RPMI7951 (cell line): ENCODE results near the gene MFSD12. TPM values are rescaled to one million over a fixed set of nuclear protein-coding genes. Genes with fewer than 3 reads are reported as not detected.

ENCODE experiments used
- DNase-seq: peaks from one replicate; pipeline ENCODE4 v3.0.0-alpha.2; 2012; ENCODE audit warnings: low read depth
- total RNA-seq: library from RNA; depleted of rRNA; stranded (reverse); fragments of >200 nt; shearing (Covaris generic); gene quantifications from 2 replicates; pipeline ENCODE4 v1.2.3, GENCODE V29; 2014

Gene MFSD12
- total RNA-seq, 1 experiment from 2014 or later = 205 TPM

GRCh38 chr19:3556978-3557460 lies 367 bp downstream of the MFSD12 start:
- DNase-seq = peak; percentile 61

DNA sequence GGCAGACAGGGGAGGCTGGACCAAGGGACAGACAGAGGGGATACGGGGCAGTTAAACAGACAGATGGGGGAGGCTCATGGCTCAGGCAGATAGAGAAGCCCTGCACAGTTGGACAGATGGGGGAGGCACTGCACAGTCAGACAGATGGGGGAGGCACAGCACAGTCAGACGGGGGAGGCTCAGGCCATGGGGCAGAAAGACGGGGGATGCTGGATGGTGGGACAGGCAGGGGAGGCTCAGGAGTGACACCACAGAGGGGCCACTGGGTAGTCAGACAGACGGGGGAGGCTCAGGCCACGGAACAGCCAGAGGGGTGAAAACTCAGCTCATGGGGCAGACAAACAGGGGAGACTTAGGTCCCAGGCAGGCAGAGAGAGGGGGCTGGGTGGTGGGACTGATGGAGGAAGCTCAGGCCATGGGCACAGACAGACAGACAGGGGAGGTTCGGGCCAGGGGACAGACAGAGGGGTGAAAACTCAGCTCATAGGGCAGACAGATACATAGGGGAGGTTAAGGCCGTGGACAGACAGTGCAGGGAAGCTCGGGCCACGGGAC lies 886 bp downstream of the MFSD12 start:
- DNase-seq = no peak

DNA sequence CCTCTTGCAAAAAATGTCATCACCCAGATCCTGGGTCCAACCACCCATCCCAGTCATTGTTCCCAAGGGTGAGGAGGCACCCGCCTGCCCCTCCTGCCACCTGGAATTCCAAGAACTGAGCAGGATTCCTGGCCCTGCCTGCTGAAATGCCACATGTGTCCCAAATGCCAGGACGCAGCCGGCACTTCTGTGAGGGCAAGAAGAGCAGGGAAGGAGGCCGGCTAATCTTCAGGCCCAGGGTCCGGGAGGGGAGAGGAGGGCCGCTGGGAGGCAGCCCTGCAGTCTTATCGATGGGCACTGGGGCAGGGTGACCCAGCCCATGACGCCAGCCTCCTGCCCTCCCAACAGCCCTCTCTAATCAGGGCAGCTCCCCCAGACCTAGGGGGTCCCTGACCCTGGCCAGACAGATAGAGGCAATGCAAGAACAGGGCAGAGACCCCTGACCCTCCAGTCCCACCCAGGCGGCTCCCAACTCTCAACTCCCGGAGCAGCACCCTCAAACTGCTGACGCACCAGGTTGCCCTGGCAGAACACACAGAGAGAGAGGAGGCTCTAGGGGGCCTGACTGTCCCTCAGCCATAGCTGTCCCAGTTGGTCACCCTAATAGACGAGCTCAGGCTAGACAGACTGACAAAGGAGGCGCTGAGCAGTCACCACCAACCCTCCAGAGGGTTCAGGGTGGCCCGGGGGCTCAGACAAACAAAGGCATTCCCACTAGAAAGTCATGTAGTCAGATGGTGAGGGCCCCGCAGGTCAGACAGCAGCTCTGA lies 1.5 kb downstream of the MFSD12 start:
- DNase-seq = no peak

DNA sequence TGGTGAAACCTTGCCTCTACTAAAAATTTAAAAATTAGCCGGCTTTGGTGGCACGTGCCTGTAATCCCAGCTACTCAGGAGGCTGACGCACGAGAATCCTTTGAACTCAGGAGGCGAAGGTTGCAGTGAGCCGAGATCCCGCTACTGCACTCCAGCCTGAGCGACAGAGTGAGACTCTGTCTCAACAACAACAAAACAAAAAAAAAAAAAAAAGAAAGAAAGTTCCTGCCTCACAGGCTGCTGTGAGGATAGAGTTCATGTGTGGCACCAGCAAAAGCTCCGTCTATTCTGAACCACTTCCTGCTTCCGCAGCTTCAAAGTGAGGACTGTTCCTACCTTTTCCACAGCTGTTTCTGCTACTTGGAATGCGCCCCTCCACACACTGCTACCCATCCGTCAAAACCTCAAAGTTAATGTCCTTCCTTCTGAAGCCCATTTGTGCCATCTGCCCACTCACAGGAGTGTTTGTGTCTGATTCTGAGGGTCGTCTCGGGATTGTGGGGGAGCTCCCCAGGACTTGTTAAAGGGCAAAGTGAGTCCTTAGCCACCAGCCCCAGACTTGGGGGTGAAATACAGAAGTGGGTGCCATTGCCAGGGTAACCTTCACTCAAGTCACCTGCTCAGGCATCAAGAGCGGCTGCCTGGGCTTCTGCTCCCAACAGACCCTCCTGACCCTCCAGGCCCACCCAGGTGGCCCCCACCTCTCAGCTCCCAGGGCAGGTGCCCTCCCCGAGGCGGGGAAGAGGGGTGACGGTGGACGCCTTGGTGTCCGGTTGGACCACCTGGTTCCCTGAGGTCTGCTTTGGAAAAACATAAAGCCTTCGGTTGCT lies 2.9 kb downstream of the MFSD12 start:
- DNase-seq = peak; percentile 73

GRCh38 chr19:3551792-3552095 lies 5.6 kb downstream of the MFSD12 start:
- DNase-seq = no peak

GRCh38 chr19:3550947-3551791 lies 6.2 kb downstream of the MFSD12 start:
- no peak for DNase-seq

GRCh38 chr19:3549816-3550215 lies 7.6 kb downstream of the MFSD12 start:
- no peak for DNase-seq

DNA sequence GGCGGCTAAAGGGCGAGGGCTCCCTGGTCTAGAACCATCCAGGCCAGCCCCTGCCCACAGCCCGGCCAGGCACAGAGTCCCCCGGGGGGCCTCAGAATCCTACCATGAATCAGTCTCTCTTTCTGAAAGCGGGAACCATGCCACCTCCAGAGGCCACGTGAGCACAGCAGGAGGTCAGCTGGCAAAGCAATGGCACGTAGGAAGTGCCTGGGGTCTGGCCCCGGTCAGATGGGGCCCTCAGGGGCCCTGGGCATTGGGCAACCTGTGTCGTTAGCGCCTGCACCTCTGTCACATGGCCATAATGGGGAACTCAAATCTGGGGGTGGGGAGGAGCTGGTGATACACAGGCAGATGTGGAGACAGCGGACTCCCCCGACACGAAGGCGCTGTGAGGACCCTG lies 8.8 kb downstream of the MFSD12 start:
- no peak for DNase-seq

- DNase-seq = no peak
Observed at GRCh38 chr19:3547767-3548282, 9.6 kb downstream of the MFSD12 start.

DNA sequence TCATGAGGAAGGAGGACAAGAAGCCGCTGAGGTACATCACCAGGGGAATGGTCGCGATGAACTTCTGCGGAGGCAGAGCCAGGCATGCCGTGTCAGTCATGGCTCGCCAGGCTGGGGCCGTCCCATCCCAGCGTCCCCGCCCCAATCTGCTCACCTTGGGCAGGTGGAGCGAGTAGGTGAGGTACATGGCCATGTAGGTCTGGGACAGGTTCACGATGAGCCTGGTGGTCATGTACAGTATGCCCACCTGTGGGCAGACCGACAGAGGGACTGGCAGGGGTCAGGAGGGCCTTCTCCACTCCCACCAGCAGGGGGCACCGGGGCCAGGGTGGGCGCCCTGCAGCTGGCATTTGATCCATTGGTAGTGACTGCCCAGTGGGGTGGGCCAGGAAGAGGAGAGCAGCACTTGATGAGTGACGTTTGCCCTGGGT lies 10.1 kb downstream of the MFSD12 start:
- DNase-seq = no peak

DNA sequence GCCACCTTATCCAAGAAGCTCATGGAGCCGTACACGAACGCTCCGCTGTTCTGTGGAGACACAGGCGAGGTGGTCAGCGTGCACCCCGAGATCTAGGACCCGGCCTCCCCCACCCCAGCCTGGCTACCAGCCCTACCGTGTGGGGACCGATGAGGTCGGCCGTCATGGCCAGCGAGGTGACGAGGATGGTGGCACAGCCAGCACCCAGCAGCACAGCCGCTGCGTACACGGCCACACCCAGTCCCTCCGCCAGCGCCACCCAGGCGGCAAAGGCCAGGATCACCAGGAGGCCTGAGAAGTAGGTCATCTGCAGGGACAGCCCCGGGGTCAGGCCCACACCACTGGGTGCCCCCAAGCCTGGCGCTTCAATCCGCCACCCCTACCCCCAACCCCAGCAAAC lies 11.3 kb downstream of the MFSD12 start:
- DNase-seq = no peak

DNA sequence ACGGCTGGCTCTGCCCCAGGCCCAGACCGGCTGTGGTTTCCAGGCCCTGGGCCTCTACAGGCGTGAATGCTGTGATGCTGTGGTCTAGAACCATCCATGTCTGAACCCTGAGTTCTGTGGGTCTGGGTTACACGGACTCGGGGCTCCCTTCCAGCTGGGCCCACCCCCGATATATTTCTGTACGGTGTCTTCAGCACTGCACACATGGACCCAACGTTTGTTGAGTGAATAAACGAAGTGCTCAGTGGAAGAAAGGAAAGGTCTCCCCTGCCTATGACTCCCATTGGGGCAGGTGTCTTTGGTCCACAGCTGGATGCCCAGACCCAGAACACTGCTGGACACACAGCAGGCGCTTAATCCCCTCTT lies 11.7 kb downstream of the MFSD12 start:
- no peak for DNase-seq

GRCh38 chr19:3544742-3545668 lies 12.4 kb downstream of the MFSD12 start:
- peak; percentile 53 for DNase-seq

DNA sequence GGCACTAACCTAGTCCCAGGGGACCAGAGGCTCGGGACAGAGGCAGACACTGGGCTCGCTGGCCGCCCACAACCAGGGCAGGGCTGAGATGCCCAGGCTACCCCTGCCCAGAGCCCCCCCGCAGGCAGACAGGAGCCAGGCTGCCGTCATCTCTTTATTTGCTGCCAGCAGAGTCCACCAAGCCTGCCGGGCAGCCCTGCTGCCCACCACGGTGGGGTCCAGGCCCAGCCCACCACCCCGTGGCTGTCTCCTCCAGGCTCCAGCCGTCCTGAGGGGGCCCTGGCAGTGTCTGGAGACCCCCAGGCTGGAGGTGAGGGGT lies 13.4 kb downstream of the MFSD12 start:
- DNase-seq = no peak

GRCh38 chr19:3543150-3544057 lies 14.0 kb downstream of the MFSD12 start:
- no peak for DNase-seq

DNA sequence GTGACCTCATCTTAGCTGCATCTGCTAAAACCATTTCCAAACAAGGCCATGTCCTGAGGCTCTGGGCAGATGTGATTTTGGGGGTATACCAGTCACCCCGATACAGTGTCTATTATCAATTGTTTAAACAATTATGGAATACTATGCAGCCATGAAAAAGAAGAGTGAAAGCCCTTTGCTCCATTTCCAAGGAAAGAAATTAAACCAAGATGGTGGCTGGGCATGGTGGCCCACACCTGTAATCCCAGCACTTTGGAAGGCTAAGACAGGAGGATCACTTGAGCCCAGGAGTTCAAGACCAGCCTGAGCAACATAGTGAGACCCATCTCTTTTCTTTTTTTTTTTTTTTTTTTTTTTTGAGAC lies 17.6 kb downstream of the MFSD12 start:
- no peak for DNase-seq

DNA sequence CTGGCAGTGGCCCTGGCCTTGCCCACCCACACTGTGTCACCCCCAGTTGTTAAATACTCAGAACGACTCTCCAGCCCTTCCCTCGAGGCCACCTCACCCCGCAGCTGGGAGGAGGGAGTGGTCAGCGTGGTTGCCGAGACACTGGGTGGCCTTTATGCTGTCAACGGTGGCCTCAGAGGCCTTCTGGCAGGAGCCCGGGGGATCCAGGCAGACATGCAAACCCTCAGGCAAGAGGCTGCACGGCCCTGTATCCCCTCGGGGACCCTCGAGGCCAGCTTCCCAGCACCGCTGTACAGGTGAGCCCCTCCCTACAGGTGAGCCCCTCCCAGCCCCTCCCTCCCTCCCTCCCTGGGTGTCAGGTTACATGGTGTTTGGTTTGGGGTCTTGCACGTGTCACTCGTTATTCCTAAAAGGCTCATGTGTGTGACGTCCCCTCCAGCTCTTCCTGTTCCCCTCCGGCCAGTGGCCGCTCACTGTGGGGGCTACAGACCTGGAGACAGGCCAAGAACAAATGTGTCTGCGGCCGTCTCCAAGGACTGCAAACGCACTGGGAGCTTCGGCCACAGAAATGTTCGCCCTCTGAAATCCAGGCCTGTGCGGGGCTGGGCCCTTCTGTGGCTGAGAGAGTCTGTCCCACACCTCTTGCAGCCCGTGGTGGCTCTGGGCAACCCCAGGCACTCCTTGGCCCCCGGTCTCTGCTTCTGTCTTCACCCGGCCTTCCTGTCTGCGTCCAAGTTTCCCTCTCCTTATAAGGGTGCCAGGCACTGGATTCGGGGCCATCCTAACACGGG lies 18.2 kb downstream of the MFSD12 start, which contains the start of gene TEKTIP1:
TEKTIP1 (plus strand) TSS at position 210 of the 791 bp plus-strand sequence; CDS start at position 214, 4 bp downstream.
- peak; percentile 68 for DNase-seq

- DNase-seq = no peak
Observed at GRCh38 chr19:3538258-3538929, 19.0 kb downstream of the MFSD12 start.
